ENCODE results near the gene SHISA3. TPM values are rescaled to one million over a fixed set of nuclear protein-coding genes. Genes with fewer than 3 reads are reported as not detected.
A peak's percentile ranks its signal among the peaks of the same experiment; 100 is the strongest.
"Not testable (repeated sequence)": the region's sequence is repeated elsewhere in the genome, so short reads cannot be mapped to it uniquely, and the experiment has no call there.

Gene SHISA3
- total RNA-seq, 2 donors from 2014 or later = not detected

DNA sequence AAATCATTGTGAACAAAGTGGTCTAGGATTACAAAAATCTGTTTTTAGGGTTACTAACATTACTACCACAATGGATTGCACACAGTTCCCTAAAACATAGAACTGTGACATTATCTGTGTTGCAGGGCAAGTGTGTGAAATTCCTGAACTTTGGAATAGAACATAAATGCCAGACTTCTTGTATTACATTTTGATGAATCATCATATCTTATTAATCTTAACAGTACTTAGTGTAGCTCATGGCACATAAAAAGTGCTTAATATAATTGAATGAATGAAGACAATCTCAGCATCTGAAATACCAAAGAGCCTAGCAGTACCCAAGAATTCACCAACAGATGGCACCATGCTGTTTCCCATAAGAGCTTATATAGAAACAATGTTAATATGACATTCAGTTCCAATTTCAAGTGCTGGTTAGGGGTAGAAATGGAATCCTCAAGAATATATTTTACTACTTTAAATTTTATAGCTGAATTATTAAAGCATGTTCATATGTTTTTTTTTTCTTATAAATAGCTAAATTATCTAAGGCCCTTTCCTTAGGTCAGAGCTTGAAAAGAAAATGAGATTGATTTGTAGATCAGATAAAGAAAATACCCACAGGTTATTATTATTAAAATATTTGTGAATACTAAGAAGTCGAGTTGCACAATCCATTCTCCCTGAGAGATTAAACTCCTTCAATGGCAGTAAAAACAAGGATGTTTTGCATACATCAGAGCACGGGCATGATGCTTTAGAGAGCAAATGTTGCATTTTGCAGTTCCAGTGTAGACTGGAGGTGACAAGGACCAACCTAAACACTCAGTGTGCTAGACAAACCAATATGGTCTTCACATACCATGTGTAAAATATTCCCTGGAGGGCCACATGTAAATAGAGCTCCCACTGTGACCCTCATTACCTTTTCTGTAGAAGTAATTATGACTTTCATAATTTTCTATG, 25.7 kb upstream of the SHISA3 start:
- Mint-ChIP-seq H3K9me3 (no peaks in the 10 kb centered on the region), H3K27me3 (peaks cover 15% of the 10 kb centered on the region), H3K4me1 (no peaks in the 10 kb centered on the region), H3K36me3 (ENCODE audit: low read depth) (no peaks in the 10 kb centered on the region), H3K4me3 (no peak overlapping the region), H3K27ac (no peak overlapping the region)
- ATAC-seq (replicated peaks) = no peak

DNA sequence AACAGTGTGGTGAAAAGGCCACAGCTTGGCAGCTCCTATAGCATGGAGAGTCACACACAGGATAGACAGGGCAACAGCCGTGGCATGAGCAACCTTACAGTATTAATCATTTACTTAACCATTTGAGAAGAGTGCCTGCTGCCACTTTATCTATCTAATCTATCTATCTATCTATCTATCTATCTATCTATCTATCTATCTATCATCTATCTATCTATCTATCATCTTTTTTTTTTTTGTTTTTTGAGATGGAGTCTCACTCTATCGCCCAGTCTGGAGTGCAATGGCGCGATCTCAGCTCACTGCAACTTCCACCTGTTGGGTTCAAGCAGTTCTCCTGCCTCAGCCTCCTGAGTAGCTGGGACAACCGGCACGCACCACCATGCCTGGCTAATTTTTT, 25.0 kb upstream of the SHISA3 start:
- H3K27me3 Mint-ChIP-seq = peaks cover 14% of the 10 kb centered on the region
- not testable (repeated sequence) for H3K27ac Mint-ChIP-seq; ATAC-seq (replicated peaks); H3K36me3 Mint-ChIP-seq (ENCODE audit: low read depth); H3K4me1 Mint-ChIP-seq; H3K4me3 Mint-ChIP-seq; H3K9me3 Mint-ChIP-seq

DNA sequence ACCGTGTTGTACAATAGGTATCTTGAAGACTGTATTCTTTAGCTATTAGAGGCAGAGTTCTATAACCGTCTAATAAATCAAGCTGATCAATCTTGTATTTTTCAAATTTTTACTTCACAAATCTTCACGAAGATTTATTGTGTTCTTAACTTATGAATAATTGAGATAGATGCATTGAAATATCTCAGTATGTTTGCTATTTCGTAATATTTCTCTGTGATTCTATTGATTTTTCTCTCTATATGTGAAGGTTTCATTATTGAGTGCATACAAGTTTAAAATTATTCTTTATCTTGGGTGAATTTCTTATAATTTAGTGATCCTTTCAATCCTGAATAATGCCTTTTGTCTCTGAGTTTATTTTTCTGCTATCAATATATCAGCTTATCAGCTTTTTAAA, 19.8 kb upstream of the SHISA3 start:
- H3K36me3 Mint-ChIP-seq (ENCODE audit: low read depth) = no peaks in the 10 kb centered on the region
- no peaks in the 10 kb centered on the region for H3K4me1 Mint-ChIP-seq
- H3K27ac Mint-ChIP-seq = no peak overlapping the region
- H3K9me3 Mint-ChIP-seq = no peaks in the 10 kb centered on the region
- ATAC-seq (replicated peaks) = no peak
- no peak overlapping the region for H3K4me3 Mint-ChIP-seq
- peaks cover 32% of the 10 kb centered on the region for H3K27me3 Mint-ChIP-seq

DNA sequence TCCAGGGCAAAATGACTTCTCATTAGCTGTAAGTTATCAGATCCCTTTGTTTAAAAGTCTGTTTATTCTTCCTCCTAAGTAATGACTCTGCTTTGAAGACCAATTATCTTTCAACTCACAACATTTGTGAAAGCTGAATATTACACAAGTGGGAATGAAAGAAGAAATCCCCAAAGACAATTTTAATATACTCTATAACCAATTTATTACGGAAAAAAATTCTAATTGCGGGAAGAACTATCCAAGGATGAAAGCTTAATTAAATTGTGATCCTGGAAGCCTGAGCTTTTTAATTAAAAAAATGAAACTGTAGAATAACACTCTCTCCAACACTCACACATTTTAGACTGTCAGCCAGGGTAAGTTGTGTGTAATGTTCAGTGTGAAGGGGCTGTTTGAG, 15.6 kb upstream of the SHISA3 start:
- Mint-ChIP-seq H3K9me3 (peaks cover 2% of the 10 kb centered on the region), H3K27me3 (peaks cover 24% of the 10 kb centered on the region), H3K4me1 (no peaks in the 10 kb centered on the region), H3K36me3 (ENCODE audit: low read depth) (no peaks in the 10 kb centered on the region), H3K4me3 (no peak overlapping the region), H3K27ac (no peak overlapping the region)
- no peak for ATAC-seq (replicated peaks)

DNA sequence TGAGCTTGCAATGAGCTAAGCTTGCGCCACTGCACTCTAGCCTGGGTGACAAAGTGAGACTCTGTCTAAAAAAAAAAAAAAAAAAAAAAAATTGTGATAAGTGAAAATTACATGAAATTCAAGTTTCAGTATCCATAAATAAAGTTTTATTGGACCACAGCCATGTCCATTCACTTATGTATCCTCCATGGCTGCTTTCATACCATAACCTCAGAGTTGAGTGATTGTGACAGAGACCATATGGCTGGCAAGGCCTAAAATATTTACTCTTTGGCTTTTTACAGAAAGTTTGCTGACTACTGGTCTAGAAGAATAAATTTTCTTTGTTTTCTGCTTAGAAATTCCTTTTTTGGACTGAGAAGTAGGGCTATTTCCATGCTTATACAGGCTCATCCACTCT, 11.8 kb upstream of the SHISA3 start:
- no peak overlapping the region for H3K27ac Mint-ChIP-seq
- H3K27me3 Mint-ChIP-seq = peaks cover 13% of the 10 kb centered on the region
- no peaks in the 10 kb centered on the region for H3K36me3 Mint-ChIP-seq (ENCODE audit: low read depth)
- peaks cover 6% of the 10 kb centered on the region for H3K9me3 Mint-ChIP-seq
- ATAC-seq (replicated peaks) = no peak
- no peak overlapping the region for H3K4me3 Mint-ChIP-seq
- H3K4me1 Mint-ChIP-seq = no peaks in the 10 kb centered on the region

DNA sequence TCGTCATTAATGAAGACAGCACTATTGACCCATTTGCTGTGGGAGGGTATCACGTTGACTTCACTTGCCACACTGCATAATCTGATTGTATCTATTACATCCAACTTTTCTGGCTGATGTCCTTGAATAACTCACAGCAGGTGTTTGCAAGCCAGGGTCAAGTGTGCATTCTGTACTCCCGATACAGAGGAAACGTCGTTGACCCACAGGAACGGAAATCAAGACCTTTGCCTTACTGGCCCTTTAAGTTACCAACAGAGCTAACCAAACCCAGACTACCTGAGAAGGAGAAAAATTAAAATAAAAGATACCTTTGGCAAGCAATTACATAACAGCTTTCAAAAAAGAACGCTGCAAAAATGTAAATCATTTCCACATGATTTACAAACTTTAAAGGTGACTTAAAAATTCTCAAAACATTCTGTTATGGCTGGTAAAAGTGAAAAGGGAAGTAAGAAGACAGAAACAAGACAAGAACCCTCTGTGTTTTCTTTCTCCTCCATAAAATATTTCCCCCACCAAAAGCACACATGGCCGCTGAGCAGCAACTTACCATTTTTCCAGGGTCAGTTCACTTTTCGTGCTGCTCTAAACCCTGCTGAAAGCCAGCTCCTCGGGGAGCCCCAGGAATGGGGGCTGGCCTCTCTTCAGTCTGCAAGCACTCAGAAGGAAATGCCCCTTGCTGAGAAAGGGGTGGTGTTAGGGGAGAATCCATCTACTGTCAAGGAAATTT, 6.5 kb upstream of the SHISA3 start:
- H3K36me3 Mint-ChIP-seq (ENCODE audit: low read depth) = no peaks in the 10 kb centered on the region
- H3K4me1 Mint-ChIP-seq = no peaks in the 10 kb centered on the region
- no peak overlapping the region for H3K4me3 Mint-ChIP-seq
- peaks cover 4% of the 10 kb centered on the region for H3K27me3 Mint-ChIP-seq
- peaks cover 6% of the 10 kb centered on the region for H3K9me3 Mint-ChIP-seq
- H3K27ac Mint-ChIP-seq = no peak overlapping the region
- no peak for ATAC-seq (replicated peaks)

DNA sequence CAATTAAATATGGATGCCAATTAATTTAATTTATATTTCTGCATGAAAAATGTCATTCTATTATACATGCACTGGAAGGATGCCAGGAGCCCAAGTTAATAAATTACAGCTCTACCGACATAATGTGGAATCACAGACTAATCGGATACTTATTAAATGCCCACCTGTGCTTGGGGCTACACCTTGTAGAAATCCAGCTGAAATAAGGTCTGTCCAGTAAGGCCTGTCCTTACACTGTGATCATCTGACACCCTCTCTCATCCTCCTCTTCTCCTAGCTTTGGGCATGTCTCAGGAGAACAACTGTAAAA, 6.0 kb upstream of the SHISA3 start:
- H3K4me1 Mint-ChIP-seq = peaks cover under 1% of the 10 kb centered on the region
- H3K27me3 Mint-ChIP-seq = peaks cover 5% of the 10 kb centered on the region
- no peak overlapping the region for H3K4me3 Mint-ChIP-seq
- no peak for ATAC-seq (replicated peaks)
- H3K9me3 Mint-ChIP-seq = peaks cover 6% of the 10 kb centered on the region
- H3K27ac Mint-ChIP-seq = no peak overlapping the region
- H3K36me3 Mint-ChIP-seq (ENCODE audit: low read depth) = no peaks in the 10 kb centered on the region

DNA sequence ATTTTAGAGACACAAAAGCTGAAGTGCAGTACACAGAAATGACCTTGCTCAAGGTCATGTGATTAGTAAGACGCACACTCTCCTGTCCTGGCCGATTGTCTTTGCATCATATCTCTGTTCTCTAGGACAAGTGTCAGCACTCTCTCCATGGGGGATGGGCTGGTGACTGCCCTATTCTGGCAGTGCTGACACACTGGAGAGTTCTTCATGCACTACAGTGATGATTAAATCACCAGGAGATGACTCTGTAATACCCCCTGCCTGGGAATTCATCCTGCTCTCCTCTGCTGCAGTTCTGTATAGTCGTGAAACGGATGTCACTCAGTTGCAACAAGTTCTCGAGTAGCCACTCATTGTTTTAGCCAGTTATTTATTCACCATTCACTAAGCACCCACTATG, 5.3 kb upstream of the SHISA3 start:
- Mint-ChIP-seq H3K36me3 (ENCODE audit: low read depth) (no peaks in the 10 kb centered on the region), H3K27me3 (peaks cover 12% of the 10 kb centered on the region), H3K4me3 (no peak overlapping the region), H3K27ac (no peak overlapping the region), H3K9me3 (peaks cover under 1% of the 10 kb centered on the region), H3K4me1 (peaks cover 7% of the 10 kb centered on the region)
- ATAC-seq (replicated peaks) = peak; percentile 9

DNA sequence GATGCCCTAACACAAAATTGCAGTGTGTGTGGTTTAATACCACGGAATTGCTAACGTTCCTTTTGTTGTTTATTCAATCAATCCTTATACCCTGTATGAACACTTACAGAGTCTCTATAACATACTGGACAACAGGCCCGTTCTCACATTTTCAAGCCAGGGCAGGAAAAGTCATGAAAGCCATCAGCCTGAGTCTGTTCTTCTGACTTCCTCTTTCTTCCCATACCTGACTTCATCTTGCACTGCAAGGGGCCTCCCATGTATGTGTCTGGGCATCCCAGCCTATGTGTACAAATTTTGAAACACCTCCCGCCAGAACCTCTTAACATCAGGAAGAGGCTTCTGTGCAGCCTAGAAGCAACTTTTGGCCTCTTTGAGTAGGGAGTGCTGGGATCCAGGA, 4.9 kb upstream of the SHISA3 start:
- Mint-ChIP-seq H3K9me3 (no peaks in the 10 kb centered on the region), H3K4me1 (peaks cover 7% of the 10 kb centered on the region), H3K36me3 (ENCODE audit: low read depth) (no peaks in the 10 kb centered on the region), H3K4me3 (no peak overlapping the region), H3K27ac (no peak overlapping the region), H3K27me3 (peaks cover 14% of the 10 kb centered on the region)
- ATAC-seq (replicated peaks) = no peak

DNA sequence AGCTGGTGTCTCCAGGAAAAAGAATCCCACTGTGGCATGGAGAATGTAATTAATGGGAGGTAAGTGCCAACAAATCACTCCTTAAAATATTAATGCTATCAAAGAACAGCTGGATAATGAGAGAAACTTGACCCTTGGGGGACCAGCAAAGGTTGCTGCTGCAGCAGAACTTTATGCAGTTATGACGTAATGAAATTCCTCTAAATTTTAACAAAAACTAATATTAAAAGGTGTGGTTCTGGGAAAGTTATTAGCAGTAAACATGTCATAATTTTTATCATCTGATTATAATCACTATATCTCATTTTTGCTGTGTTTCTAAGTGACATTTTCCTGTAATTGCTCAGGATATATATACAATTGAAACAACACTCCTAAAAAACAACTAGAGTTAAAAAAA, 1.7 kb upstream of the SHISA3 start:
- no peak for ATAC-seq (replicated peaks)
- peaks cover 31% of the 10 kb centered on the region for H3K27me3 Mint-ChIP-seq
- H3K9me3 Mint-ChIP-seq = no peaks in the 10 kb centered on the region
- H3K27ac Mint-ChIP-seq = no peak overlapping the region
- H3K36me3 Mint-ChIP-seq (ENCODE audit: low read depth) = no peaks in the 10 kb centered on the region
- no peak overlapping the region for H3K4me3 Mint-ChIP-seq
- peaks cover 11% of the 10 kb centered on the region for H3K4me1 Mint-ChIP-seq

DNA sequence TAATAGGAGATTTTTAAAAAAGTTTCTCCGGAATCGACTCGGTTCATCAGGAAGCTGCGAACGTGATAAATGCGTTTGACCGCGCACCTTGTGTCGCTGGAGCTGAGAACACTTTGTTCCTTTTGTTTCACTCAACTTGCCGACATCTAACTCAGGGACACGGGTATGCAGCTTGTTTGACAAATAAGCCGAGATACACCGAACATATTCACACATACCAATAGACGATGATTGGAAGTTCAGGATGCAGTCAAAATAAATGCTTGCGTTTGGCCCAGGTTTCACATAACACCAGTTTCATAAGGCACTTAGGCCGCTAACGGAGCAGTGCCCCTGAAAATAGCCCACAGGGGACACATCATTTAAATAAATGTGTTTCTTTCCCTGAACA, 932 bp upstream of the SHISA3 start:
- Mint-ChIP-seq H3K36me3 (ENCODE audit: low read depth) (no peaks in the 10 kb centered on the region), H3K4me1 (peaks cover 11% of the 10 kb centered on the region), H3K9me3 (no peaks in the 10 kb centered on the region), H3K27me3 (peaks cover 38% of the 10 kb centered on the region), H3K4me3 (peak overlapping the region; percentile 75), H3K27ac (no peak overlapping the region)
- ATAC-seq (replicated peaks) = no peak

DNA sequence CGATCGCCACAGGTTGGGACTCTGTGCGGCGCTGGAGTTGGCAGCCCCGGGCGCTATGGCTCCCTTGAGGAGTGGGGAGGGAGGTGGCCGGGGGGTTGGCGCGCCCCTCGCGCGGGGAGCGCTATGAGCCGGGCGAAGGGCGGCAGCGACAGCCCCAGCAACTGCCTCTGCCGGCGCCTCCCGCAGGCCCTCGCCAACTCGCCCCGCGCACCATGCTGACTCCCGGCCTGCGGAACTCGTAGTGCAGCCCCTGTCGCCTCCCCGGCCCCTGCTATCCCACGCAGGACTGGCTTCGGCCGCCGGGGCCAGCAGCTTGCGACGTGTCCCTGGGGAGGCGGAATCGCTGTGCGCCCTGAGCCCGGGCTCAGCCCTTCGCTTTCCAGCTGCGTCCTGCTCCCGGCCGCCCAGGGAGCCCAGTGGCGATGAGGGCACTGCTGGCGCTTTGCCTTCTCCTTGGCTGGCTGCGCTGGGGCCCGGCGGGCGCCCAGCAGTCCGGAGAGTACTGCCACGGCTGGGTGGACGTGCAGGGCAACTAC, 415 bp downstream of the SHISA3 start:
- Mint-ChIP-seq H3K27ac (no peak overlapping the region), H3K4me3 (peak overlapping the region; percentile 75), H3K36me3 (ENCODE audit: low read depth) (no peaks in the 10 kb centered on the region), H3K4me1 (peaks cover 11% of the 10 kb centered on the region), H3K9me3 (no peaks in the 10 kb centered on the region), H3K27me3 (peaks cover 41% of the 10 kb centered on the region)
- ATAC-seq (replicated peaks) = peak; percentile 25

DNA sequence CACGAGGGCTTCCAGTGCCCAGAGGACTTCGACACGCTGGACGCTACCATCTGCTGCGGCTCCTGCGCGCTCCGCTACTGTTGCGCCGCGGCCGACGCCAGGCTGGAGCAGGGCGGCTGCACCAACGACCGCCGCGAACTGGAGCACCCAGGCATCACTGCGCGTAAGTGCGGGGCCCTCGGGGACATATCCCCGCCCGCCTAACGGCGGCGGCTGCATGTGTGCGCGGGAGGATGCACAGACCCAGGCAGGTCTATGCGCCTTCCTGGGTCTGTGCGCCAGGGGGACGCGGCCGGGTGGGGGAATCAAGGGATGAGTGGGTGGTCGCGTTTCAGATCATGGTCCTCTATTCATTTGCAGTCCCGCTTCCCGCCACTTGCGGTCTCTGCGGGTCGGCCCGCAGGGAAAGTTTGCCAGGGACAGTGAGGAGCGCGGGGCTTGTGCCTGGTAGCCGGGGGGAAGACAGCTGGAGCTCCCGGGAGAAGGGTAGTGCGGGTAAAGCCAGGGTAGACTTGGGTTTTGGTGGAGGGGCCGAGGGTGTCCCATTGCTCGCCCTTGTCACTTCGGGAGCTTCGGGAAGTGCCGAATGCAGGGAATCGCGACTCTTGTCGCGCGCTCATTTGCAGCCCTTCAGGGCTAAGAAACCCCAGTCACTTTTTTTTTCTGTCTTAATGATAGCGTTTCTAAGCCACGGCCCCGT, 1.0 kb downstream of the SHISA3 start:
- H3K9me3 Mint-ChIP-seq = no peaks in the 10 kb centered on the region
- peak overlapping the region; percentile 56 for H3K4me3 Mint-ChIP-seq
- no peaks in the 10 kb centered on the region for H3K36me3 Mint-ChIP-seq (ENCODE audit: low read depth)
- peaks cover 11% of the 10 kb centered on the region for H3K4me1 Mint-ChIP-seq
- H3K27ac Mint-ChIP-seq = no peak overlapping the region
- H3K27me3 Mint-ChIP-seq = peaks cover 45% of the 10 kb centered on the region
- ATAC-seq (replicated peaks) = peak; percentile 28

DNA sequence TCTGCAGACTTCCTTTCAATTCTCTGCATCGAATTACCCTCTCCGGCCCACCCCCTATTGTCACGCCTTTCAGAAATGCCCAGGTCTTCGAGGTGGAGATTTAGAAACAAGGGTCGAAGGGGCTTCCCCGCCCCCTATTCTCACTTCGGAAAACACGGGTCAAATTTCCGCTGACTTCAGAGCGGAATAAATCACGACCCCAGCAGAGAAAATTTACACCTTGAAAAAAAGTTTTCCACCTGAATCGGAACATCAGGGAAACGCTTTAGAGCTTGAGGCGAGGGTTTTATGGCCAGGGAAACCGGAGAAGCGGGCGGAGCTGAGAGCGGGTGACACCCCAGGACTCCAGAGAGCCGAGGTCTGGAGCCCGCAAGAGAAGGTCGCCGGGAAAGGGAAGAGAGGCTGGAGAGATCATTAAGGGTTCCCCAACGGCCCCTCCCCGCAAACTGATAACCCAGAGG, 1.6 kb downstream of the SHISA3 start:
- no peak overlapping the region for H3K27ac Mint-ChIP-seq
- ATAC-seq (replicated peaks) = no peak
- H3K27me3 Mint-ChIP-seq = peaks cover 45% of the 10 kb centered on the region
- peak overlapping the region; percentile 56 for H3K4me3 Mint-ChIP-seq
- H3K4me1 Mint-ChIP-seq = peaks cover 11% of the 10 kb centered on the region
- H3K36me3 Mint-ChIP-seq (ENCODE audit: low read depth) = no peaks in the 10 kb centered on the region
- H3K9me3 Mint-ChIP-seq = no peaks in the 10 kb centered on the region
